Endothelial cell of umbilical vein (primary cell): Measurements from ENCODE around the gene H2AZ1. TPM values are rescaled to one million over a fixed set of nuclear protein-coding genes. Genes with fewer than 3 reads are reported as not detected.

Experiments
- BruUV-seq: library from RNA; stranded (reverse); fragments of 400-500 nt; replicated peaks from 2 replicates; lab custom pipeline; 2021; lab: Mats Ljungman, UMichigan
- CTCF ChIA-PET: fragments of 300-600, 350-600 bp; sonication (Branson Sonifier 250); formaldehyde crosslinking; loops from one replicate; lab custom pipeline; 2021; ENCODE audit warnings: antibody characterized with exemption, inconsistent platforms; lab: Charles Lee
- POLR2A ChIA-PET: fragments of 300-600, 350-600 bp; sonication (Branson Sonifier 250); formaldehyde crosslinking; loops from one replicate; lab custom pipeline; 2021; ENCODE audit warnings: antibody characterized with exemption, inconsistent platforms; lab: Charles Lee
- DNase-seq: peaks from one replicate; pipeline ENCODE4 v3.0.0-alpha.2; 2011; ENCODE audit warnings: low read depth, low spot score
- FAIRE-seq: peaks from 2 replicates; lab custom pipeline; 2011; peaks lifted over from hg19 to GRCh38; lab: Jason Lieb, UNC
- H2AFZ ChIP-seq: 2 replicates; pipeline ENCODE4 v1.6.0; 2012; ENCODE audit warnings: low read depth, low read length, control low read depth, inconsistent platforms
- H3K27ac ChIP-seq: 2 replicates; pipeline ENCODE4 v1.5.1; 2011; ENCODE audit warnings: low read depth, mild to moderate bottlenecking, control low read depth, low read length, moderate library complexity; ENCODE audit not compliant: insufficient read depth
- H3K27me3 ChIP-seq, 2 experiments: 2 replicates each; pipeline versions ENCODE4 v1.6.0 to v1.6.1; 2011; ENCODE audit warnings: low read length in 2 of 2, mixed read lengths in 1 of 2; ENCODE audit not compliant: control insufficient read depth in 2 of 2, insufficient read depth in 2 of 2
- H3K36me3 ChIP-seq, 2 experiments: 2 replicates in 1 of 2; 3 replicates in 1 of 2; pipeline ENCODE4 v1.5.1; 2011; ENCODE audit warnings: low read length in 2 of 2, mild to moderate bottlenecking in 1 of 2, moderate library complexity in 1 of 2; ENCODE audit not compliant: control insufficient read depth in 2 of 2, insufficient read depth in 2 of 2; ENCODE audit errors: extremely low read depth in 1 of 2
- H3K4me1 ChIP-seq: 3 replicates; pipeline ENCODE4 v1.5.1; 2011; ENCODE audit warnings: mild to moderate bottlenecking, low read length; ENCODE audit not compliant: control insufficient read depth, insufficient read depth; ENCODE audit errors: extremely low read depth
- H3K4me2 ChIP-seq: 2 replicates; pipeline ENCODE4 v1.6.1; 2011; ENCODE audit warnings: low read length, control low read depth, mixed read lengths; ENCODE audit not compliant: insufficient read depth
- H3K4me3 ChIP-seq, 3 experiments: fragments of 200-600 bp in 1 of 3; sonication (generic), shearing (Covaris generic) in 1 of 3; replicated peaks in 1 of 3; 2 replicates each; pipeline ENCODE4 v1.5.1; 2011 to 2016; ENCODE audit warnings: control low read depth in 3 of 3, low read length in 3 of 3, mild to moderate bottlenecking in 2 of 3, inconsistent platforms in 1 of 3, low read depth in 1 of 3, moderate library complexity in 1 of 3; ENCODE audit not compliant: insufficient read depth in 1 of 3
- H3K79me2 ChIP-seq: 2 replicates; pipeline ENCODE4 v1.6.0; 2012; ENCODE audit warnings: low read length, inconsistent platforms; ENCODE audit not compliant: control insufficient read depth, insufficient read depth
- H3K9ac ChIP-seq: replicated peaks from 2 replicates; pipeline ENCODE3; 2011; ENCODE audit warnings: low read length, control low read depth; ENCODE audit not compliant: insufficient read depth; ENCODE audit errors: extremely low read depth
- H3K9me1 ChIP-seq: replicated peaks from 3 replicates; pipeline ENCODE4 v1.6.0; 2011; ENCODE audit warnings: mild to moderate bottlenecking, low read length; ENCODE audit not compliant: control insufficient read depth, insufficient read depth; ENCODE audit errors: extremely low read depth
- H3K9me3 ChIP-seq: replicated peaks from 2 replicates; pipeline ENCODE4 v1.5.1; 2012; ENCODE audit warnings: low read length, inconsistent platforms; ENCODE audit not compliant: control insufficient read depth, insufficient read depth
- H4K20me1 ChIP-seq: replicated peaks from 2 replicates; pipeline ENCODE3; 2011; ENCODE audit warnings: mild to moderate bottlenecking, low read length; ENCODE audit not compliant: control insufficient read depth, insufficient read depth; ENCODE audit errors: extremely low read depth
- CTCF ChIP-seq, 2 donors: IDR thresholded peaks; 1 replicate in 1 of 2; 2 replicates in 1 of 2; pipeline ENCODE4 v1.5.1; 2011; ENCODE audit warnings: low read length in 2 of 2, mild to moderate bottlenecking in 2 of 2, moderate library complexity in 2 of 2, control low read depth in 1 of 2, inconsistent platforms in 1 of 2, low read depth in 1 of 2; ENCODE audit not compliant: insufficient read depth in 1 of 2; ENCODE audit errors: extremely low read depth in 1 of 2
- EZH2 ChIP-seq: IDR thresholded peaks from 2 replicates; pipeline ENCODE4 v1.6.1; 2012; ENCODE audit warnings: borderline replicate concordance, low read depth, mild to moderate bottlenecking, moderate library complexity, low read length, inconsistent platforms; ENCODE audit not compliant: severe bottlenecking
- FOS ChIP-seq: IDR thresholded peaks from 2 replicates; pipeline ENCODE4 v1.6.1; 2011; ENCODE audit warnings: mild to moderate bottlenecking, low read length, moderate library complexity, borderline replicate concordance; ENCODE audit not compliant: insufficient read depth
- JUN ChIP-seq: IDR thresholded peaks from 2 replicates; pipeline ENCODE4 v1.6.1; 2011; ENCODE audit warnings: borderline replicate concordance, low read depth; ENCODE audit not compliant: insufficient read length, insufficient read depth
- MAX ChIP-seq: IDR thresholded peaks from 2 replicates; pipeline ENCODE4 v1.6.1; 2011; ENCODE audit not compliant: insufficient read depth, insufficient read length
- POLR2A ChIP-seq: IDR thresholded peaks from 2 replicates; pipeline ENCODE4 v1.6.1; 2012; ENCODE audit warnings: low read depth, mild to moderate bottlenecking, control low read depth, low read length
- POLR2AphosphoS5 ChIP-seq: IDR thresholded peaks from 2 replicates; pipeline ENCODE4 v1.6.1; 2012; ENCODE audit warnings: low read depth, mild to moderate bottlenecking, control low read depth, low read length, moderate library complexity; ENCODE audit not compliant: insufficient read depth
- dilution Hi-C: fragments of 300-500 bp; cut with MboI; formaldehyde crosslinking; loops from one replicate; pipeline ENCODE4 v1.15.0; 2019; ENCODE audit warnings: low sequenced_read_pairs; ENCODE audit not compliant: extremely low pct_ligation_motif_present
- intact Hi-C: fragments of 100-400 bp; cut with micrococcal nuclease; formaldehyde crosslinking; loops from one replicate; pipeline ENCODE4 v1.10.0; 2022
- polyA plus RNA-seq, 4 experiments: library from polyadenylated mRNA; depleted of rRNA in 3 of 4; stranded (reverse) in 3 of 4; unstranded in 1 of 4; fragments of >200 nt; gene quantifications; 2 replicates each; pipeline versions ENCODE4 v1.2.1 to v1.2.3, GENCODE V29; 2011 to 2012; ENCODE audit warnings: missing spikeins in 1 of 4
- total RNA-seq: library from RNA; stranded (reverse); gene quantifications from 2 replicates; pipeline ENCODE4 v1.2.3, GENCODE V29; 2021

Gene H2AZ1
- total and polyA plus RNA-seq, 2 donors (not counting 3 experiments of a cell fraction or from before 2014, with no cell fraction given), result 682 to 715 TPM

GRCh38 chr4:99950913-99951254 is 809 bp upstream of the H2AZ1 start:
- intact Hi-C loops (loop anchor here (1.0 to 5.0 kb wide), 2 partner anchors 388 to 1396 kb away; partner anchors contain the start of gene PPP3CA), dilution Hi-C loops (no loop called here)
- Histone ChIP-seq H4K20me1 (no peaks in the 10 kb centered on the region), H3K36me3 (peaks cover 0 to 4% of the 10 kb centered on the region in 2 experiments), H3K9me1 (no peaks in the 10 kb centered on the region), H3K9me3 (no peaks in the 10 kb centered on the region), H3K27ac (peak overlapping the region; percentile 45), H2AFZ (peak overlapping the region; percentile 96), H3K79me2 (peaks cover 28% of the 10 kb centered on the region), H3K9ac (peak overlapping the region; percentile 58), H3K4me2 (peak overlapping the region; percentile 71), H3K4me1 (peaks cover 26% of the 10 kb centered on the region), H3K27me3 (no peaks in the 10 kb centered on the region), H3K4me3 (peak overlapping the region; percentile 83 to 88 (median 86))
- no peak for DNase-seq
- CTCF ChIA-PET, result interaction anchor here (0.7 to 1.5 kb wide), 3 partner anchors 25 to 143 kb away, joined by 3 to 4 read pairs (median 4); no protein-coding TSS in a partner anchor
- FAIRE-seq, result no peak
- POLR2A ChIA-PET, result interaction anchor here (0.6 to 1.4 kb wide), 5 partner anchors 9 to 788 kb away, joined by 3 to 8 read pairs (median 4); partner anchors contain the start of genes LAMTOR3 and TRMT10A
- BruUV-seq, result TSS peak; percentile 40
- TF ChIP-seq JUN, result no peak
- TF ChIP-seq POLR2AphosphoS5, result no peak
- no peak for TF ChIP-seq MAX
- TF ChIP-seq POLR2A, result no peak
- TF ChIP-seq CTCF (IDR thresholded peaks at IDR 0.05; ENCODE audit: extremely low read depth in 1 of 2, insufficient read depth in 1 of 2, low read depth in 1 of 2, low read length in 2 of 2), result no peak
- TF ChIP-seq FOS, result no peak
- no peak for TF ChIP-seq EZH2
